Activated gamma-delta T cell treated with Interleukin-2 at 50 U/mL for 16 hours (primary cell): ENCODE measurements around the gene GPR84.
"Not testable (repeated sequence)": the region's sequence is repeated elsewhere in the genome, so short reads cannot be mapped to it uniquely, and the experiment has no call there.

Experiments
- DNase-seq: peaks from one replicate; pipeline ENCODE4 v3.0.0-alpha.2; 2020

Gene GPR84

GRCh38 chr12:54354271-54354670 lies 10.0 kb downstream of the GPR84 start:
- not testable (repeated sequence) for DNase-seq

DNA sequence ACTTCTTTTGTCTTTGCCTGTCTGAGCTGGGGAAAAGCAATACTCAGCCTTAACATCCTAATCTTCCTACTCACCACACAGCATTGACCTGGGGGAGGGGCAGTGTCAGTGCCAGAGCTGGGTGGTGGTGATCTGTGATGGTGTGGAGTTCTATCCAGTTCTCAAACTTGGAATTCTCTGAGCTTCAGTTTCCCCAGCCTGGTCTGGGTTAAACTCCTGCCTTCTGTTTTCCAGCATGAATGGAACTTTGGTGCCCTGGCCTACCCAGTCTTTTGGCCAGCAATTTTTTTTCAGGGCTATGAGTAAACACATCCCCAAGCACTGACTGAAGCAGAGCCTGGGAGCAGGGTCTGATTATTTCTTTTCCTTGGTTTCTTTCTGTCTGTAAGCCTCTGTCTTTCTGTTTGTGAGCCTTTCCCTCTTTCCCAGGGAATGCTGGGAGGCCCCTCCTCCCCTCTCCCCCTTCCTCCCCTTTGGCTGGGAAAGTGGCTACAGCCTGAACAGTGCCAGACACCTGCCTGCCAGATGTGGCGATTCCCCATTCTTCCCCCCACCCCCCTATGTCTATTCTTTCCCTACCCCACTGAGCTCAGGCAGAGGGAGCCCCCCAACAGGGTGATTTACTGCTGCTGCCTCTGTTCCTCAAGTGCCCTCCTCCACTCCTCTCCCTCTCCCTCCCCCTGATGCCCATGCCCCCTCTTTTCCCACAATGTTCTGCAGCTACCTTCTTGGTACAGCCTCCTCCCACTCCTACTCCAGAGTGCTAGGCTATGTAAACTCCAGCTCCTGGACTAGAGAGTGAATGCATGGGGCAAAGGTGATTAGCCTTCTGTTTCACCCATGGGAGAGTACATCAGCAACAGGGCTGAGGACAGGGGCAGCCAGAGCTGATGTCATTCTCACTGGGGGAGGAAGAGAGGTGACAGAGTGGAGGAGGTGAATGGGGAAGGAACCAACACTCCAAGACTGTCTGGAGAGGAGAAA lies 11.1 kb downstream of the GPR84 start:
- no peak for DNase-seq

GRCh38 chr12:54352022-54352531 lies 12.2 kb downstream of the GPR84 start:
- DNase-seq, result no peak

GRCh38 chr12:54351341-54351740 lies 12.9 kb downstream of the GPR84 start:
- DNase-seq, result no peak

DNA sequence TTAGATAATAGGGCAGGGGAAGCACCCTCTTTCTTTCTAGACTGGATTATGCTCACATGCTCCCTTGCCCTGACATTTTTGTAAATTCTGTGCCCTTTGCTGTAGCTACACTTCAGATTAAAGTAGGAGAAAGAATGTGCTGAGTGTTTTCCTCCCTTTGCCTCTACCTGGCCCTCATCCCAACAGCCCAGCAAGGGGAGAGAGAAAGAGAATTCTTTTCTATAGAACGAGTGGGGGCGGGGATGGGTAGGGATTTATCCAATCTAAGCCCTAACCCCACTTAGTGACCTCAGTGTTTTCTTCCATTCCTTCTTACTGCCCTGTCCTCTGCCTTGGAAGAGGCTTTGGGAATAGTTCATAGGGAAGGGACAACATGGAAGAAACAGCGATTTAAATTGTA lies 13.5 kb downstream of the GPR84 start:
- no peak for DNase-seq

DNA sequence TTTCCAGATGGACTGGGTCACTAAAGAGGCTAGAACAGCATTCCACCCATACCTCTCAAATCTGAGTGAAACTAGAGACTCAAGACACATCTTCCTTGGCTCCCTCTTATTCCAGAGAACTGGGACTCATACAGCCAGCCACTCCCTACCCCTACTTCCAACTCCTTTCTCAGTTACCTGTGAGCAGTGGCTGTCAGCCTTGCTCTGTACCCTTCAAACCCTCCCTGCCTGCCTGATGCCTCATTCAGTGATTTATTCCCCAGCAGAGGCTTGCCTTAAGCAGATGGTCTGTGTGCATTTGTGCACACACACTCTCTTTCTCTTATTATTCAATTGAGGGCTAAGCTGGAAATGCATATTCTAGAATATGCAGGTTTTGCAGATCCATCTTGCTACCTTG lies 14.6 kb downstream of the GPR84 start:
- DNase-seq, result no peak

GRCh38 chr12:54349036-54349435 lies 15.2 kb downstream of the GPR84 start:
- no peak for DNase-seq

- DNase-seq, result no peak
These were observed 22.6 kb downstream of the GPR84 start for GRCh38 chr12:54341378-54342300.

GRCh38 chr12:54340846-54341245 lies 23.4 kb downstream of the GPR84 start:
- DNase-seq, result no peak

- no peak for DNase-seq
These were observed 25.5 kb downstream of the GPR84 start for GRCh38 chr12:54338698-54339296.

DNA sequence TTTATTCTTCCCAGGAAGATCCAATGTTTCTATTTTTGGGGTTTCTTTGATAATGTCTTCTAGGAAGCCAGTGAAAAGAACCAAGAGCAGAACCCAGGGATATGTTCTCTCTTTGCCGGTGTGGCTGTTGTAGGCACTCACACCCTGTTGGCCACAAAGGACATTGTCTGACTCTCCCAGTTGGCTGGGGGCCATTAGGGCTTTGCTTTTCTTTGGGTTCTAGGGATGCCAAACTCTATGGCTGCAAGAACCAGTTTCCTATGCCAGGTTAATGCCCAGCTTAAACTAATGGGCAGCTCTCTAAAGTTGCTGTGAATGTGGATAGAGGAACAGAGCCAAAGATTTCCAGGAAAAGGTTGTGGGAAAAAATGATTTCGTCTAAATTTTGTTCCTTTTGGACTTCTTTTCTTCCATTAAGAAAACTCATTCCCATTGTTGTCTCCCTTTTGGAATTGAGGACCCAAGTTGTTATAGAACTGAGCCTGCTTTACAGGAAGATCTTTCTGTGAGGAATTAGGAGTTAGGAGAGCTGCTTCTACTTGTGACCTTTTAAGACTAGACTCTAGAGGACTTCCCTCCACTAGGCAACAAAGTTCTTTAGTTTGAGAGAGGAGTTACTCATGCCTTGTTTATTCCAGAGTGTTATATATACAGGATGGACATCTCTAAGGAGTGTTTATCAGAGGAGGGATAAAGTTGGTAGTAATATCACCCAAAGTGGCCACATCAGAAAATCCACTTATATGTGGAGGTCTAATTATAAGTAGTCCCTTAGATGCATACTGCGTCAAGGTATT lies 26.2 kb downstream of the GPR84 start:
- DNase-seq, result no peak

GRCh38 chr12:54337280-54337842 lies 26.9 kb downstream of the GPR84 start:
- DNase-seq, result no peak

DNA sequence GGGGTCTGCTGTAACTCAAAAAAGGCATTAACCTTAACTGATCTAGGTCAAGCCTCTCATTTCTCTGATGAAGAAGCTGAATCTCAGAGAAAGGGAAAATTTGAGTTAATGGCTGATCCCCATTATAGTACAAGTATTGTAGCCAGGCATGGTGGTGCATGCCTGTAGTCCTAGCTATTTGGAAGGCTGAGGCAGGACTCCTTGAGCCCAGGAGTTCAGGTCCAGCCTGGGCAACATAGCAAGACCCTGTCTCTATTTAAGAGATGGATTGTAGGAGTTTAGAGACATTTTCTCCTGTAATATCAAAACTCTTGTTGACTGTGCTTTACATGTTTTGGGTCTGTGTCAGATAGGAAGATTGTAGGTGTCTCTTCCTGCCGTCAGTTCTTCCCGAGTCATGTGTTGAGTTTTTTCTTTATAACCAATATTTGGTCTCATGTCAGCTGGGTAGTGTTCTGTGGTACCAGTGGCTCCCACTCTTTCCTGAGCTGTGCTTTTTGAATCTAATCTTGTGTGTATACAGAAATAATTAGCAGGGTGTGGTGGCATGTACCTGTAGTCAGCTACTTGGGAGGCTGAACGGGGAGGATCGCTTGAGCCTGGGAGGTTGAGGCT lies 30.8 kb downstream of the GPR84 start:
- no peak for DNase-seq

DNA sequence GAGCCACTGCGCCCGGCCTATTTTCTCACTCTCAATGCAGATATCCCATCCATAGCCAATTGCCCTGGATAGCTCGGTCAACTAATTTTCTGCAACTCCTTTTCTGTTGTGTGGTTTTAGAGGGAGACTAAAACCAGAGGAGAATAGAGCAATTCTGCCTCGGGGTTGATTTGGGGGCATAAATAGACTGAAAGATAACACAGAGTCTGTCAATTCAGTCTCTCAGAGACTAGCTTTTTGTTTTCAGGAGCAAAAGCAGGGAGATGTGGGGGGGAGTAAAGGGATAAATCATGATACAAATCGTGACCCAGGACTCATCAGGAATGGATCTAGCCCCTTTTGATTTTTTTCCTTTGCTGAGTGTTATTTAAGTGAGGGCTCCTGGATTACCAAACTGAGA lies 32.8 kb downstream of the GPR84 start:
- no peak for DNase-seq

DNA sequence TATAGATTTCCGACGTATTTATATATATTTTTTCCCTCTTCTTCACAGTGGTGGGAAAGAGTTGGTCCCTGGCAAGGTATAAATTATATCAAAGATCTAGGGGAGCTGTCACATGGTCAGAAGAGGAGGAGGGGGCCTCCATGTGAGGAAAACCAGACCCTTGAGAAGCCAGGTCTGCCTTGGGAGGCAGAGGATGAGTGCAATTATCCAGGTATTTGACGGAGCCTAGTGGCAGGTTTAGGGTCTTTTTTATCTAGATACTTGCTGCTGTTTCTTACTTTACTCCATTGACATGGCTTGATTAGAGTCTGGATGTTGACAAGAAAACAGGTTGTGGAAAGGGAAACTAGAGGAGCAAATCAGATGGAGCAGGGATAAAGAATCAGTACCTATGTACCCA lies 33.8 kb downstream of the GPR84 start:
- DNase-seq, result no peak

- DNase-seq, result no peak
These were observed 34.5 kb downstream of the GPR84 start for GRCh38 chr12:54329759-54330158.

DNA sequence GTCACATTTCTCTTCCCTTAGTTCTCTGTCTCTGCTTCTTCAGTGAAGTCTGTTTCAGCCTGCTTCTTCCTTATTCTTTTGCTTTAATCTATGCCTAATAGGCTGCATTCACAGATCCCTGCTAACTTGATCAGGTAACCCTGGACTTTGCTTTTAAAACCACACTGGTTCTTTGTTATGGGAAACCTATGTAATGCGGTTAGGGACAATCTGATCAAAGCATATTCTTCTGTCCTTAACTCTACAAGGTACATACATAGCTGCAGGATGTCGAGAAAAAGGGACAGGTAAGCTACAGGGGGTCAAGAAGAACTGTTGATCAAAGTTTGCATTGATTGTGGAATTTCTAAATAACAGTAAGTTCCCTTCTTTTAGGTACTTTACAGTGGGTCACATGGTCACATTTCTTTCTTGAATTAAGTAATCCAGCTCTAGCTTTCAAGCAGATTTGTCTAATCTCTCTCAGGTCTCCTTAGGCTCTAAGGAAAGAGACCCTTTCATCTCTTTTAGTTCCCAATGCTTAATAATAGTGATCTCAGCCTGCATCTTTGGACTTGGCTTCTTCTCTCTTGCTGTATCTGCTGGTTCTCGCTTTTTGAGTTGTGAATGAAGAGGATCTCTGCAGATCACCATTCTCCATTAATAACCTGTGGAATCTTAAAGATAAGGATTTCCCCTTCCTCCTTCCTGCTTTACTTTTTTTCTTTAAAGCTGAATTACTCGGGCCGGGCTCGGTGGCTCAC lies 35.5 kb downstream of the GPR84 start:
- DNase-seq, result no peak

DNA sequence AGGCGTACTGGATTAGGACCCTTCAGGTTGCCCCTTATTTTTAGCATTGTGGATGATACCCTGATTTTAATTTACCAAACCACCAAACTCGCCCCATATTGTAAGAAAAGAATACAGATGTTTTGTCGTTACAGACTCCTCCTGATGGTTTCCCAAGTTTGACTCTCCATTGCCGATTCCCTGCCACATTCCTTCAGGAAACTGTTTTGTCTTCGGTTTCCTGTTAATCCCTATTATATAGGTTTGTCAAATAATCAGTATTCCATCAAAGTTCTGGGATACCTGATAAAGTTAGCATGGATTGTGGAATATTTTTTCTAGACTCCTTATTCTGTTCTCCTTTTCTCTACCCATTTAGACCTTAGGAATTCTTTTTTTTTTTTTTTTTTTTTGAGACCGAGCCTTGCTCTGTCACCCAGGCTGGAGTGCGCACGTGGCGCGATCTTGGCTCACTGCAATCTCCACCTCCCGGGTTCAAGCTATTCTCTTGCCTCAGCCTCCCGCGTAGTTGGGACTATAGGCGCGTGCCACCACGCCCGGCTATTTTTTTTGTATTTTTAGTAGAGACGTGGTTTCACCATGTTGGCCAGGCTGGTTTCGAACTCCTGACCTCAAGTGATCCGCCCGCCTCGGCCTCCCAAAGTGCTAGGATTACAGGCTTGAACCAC lies 38.7 kb downstream of the GPR84 start:
- not testable (repeated sequence) for DNase-seq

DNA sequence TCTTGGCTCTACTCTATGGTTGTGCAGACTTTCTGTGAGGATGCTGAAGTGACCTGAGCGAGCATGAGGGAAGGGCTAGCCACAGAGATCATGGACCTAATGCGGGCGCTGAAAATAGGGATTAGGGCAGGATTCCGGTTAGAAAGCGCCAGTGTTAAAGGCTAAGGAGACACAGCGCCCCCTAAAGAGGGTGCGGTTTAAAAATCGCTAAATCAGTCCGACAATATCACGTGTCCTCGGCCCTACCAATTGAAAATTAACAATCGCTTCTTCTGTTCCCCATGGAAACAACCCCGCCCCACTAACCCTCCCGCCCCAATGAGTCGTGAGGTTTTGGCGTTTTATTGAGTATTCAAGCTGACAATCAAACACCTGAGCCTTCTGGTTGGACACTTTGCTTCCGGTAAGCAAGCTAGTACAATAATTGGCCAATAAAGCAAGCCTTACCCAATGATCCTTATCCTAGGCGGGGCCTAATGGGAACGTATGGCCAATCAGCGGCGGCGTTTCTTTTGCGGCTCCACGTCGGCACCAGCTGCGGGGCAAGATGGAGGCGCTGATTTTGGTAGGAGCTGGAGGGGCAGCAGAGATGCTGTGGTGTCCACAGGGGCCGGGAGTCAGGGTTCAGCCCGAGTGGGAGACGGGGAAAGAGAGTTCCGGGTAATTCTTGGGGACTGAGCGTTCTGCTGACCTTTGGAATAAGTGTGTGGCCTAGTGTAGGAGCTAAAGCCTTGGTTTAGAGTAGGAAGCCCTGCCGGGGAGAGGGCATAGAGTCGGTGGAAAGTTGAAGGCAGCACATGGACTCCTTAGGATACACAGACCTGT lies 39.5 kb downstream of the GPR84 start, which contains the start of gene COPZ1:
TSS of gene COPZ1 (plus strand) at position 515 of the 825 bp plus-strand sequence. CDS start at position 548, 33 bp downstream.
- DNase-seq, result peak; percentile 92
